Activated gamma-delta T cell treated with anti-CD3 and anti-CD28 coated beads, Interleukin-2, amount 50 U/mL, for 16 hours (primary cell): Measurements from ENCODE around the gene LOXL4.

Source experiments
- DNase-seq: peaks from one replicate; pipeline ENCODE4 v3.0.0-alpha.2; 2020; ENCODE audit warnings: low read depth

The LOXL4 gene

GRCh38 chr10:98264378-98265065 lies 3.5 kb downstream of the LOXL4 start:
- DNase-seq, result no peak

DNA sequence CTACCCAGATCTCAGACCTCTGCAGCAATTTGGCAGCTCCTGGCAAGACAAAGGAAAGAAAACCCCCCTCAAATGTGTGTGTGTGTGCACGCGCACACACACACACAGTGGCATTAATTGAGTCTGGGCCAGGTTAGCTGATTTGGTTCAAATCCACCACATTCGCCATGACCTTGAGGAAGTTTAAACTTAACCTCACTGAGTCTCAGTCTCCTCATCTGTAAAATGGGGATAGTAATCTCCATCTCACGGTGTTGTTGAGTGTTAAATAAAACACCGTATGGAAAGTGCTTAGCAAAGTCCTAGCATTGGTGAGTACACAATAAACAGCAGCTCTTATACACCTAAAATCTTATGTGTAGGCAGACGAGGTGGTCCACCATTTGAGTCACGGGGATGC lies 4.9 kb downstream of the LOXL4 start:
- DNase-seq, result no peak

DNA sequence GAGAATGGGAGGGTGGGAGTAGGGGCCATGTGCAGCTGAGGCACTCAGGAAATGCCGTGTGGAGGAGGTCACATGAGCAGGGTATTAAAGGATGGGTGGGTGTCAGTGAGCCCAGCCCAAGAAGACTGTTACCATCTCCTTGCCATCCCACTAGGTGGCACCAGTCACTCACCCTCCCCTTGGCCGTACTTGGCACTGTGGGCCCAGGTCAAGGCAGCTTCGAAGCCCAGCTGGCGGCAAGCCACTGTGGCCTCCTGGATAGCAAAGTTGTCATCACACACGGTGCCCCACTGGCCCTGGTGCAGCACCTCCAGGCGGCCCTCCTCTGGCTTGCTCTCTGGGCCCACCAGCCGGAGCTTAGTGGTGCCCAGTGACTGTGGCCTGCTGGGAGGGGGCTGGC lies 5.4 kb downstream of the LOXL4 start:
- DNase-seq, result no peak

DNA sequence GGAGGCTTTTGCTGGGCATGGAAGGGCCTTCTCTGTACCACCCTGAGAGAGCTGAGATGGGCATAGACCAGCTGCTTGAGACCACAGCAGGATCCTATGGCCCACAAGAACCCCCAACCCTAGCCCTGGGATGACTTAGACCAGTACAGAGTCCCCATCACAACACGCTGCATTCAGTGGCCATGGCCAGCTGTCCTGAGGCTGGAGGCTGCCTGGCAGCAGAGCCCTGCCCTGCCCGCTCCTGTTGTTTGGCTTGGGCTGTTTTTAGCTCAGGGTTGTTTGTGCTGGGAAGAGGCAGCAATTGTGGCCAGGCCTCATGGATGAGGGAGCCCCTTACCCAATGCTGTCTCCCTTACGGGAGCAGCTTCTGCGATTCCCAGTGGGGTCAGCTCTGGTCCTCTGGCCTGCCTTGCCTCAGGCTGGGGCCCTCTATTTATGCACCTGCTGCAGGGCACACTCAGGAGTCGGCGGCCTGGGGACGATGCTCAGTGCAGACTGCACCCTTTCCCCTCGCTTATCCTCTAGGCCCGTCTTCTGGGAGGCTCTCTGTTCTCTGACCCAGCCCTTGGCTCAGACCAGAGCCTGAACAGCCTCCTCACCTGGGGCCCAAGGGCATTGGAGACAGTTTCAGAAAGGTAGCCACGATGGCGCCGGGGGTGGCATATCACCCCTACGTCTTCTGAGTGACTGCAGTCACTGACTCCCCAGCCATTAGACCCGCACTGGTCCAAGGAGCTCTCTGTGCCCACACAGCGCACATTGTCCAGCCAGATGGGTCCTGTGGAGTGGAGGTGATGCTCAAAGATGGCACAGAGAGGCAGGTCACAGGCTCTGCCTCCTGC lies 6.3 kb downstream of the LOXL4 start:
- no peak for DNase-seq

DNA sequence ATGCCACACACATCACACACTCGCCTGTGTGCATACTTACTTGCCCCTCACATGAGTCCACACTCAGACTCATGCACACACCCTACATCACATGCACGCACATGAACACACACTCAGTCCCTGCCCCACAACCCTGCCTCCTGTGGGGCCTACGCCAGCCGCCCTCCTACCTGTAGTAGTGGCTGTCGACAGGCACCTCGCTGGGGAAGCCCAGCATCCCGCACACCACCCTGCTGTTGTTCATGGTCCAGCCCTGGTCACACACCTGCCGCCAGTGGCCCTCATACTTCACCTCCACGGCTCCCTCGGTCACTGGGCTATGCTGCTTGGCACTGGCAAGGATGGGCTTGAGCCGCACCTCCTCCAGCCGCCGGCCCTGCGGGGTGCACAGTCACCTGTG lies 7.2 kb downstream of the LOXL4 start:
- no peak for DNase-seq

GRCh38 chr10:98260350-98260749 lies 7.6 kb downstream of the LOXL4 start:
- DNase-seq, result no peak

DNA sequence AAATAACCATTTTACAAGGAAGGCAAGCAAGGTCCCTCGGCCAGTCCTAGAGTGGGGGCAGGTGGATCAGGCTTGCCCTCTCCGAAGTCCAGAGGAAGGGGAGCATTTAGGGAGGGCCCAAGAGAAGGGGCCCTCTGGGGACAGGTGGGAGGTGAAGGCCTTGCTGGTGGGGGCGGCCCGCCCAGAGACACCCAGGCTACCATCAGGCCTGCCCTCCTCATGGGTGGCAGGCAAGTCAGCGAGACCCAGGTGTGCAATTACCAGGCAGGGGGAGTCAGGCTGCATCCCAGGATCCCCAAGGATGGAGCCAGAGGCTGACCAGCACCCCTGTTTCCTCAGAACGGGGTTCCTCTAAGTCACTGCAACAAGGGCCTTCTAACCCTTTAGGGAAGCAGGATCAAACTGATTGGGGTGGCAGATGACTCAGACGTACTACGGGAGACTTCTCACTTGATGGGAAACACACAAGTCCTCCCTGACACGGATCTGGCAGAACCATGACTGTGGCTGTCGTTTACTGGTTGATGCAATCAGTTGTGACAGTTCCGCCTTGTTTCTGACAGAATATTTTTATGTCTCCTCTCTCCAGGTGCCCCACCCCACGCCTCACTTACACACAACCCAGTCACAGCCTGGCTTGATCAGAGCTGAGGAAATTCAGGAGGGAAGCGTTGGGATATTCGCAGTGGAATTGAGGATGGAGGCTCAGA lies 8.2 kb downstream of the LOXL4 start:
- DNase-seq, result no peak

DNA sequence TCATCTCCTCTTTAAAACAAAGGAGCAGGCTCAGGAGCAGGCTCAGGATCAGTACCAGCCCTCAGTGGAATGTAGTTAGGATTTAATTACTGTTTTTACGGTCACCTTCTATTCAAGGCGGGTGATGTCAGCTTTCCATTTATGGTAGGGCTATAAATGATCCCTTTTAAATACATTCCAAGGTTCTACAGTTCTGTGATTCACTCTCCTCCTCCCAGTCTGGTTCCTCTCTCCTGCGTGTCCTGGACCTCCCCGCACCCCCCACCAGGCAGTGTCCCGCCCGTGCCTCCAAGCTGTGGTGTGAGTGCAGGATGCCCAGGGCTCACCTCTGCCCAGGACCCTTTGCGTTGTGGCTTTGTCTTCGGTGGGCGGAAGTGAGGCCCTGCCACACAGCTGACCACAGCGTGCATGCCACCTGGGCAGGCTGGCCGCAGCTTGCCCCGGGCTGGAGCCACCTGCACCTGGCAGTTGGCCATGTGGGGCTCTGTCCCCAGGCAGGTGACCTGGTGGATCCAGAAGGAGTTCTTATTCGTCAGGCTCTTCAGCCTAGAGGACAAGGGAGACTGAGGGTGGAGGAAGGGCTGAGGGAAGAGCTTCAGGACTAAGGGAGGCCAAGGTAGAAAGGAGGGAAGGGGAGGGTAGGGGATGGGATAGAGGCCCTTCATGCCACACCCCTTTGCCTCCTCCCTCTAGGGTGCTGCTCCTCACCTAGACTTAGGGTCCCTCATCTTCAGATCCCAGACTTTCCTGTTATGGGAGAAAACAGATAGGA lies 9.1 kb downstream of the LOXL4 start:
- DNase-seq, result no peak

DNA sequence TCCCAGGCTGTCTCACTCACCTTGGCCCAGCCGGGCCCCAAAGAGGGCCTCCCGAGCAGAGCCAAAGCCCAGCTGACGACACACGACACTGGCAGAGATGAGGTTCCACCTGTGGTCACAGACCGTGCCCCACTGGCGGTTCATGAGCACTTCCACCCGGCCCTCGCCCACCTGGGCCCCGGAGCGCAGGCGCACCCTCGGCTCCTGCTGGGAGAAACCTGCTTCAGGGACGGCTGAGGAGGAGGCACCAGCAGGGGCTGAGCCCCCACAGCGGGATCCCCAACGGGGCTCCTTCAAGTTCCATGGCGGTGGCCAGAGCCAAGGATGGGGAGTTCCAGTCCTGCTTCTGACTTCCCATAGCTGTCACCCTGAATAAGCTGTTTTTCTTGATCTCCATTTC lies 10.0 kb downstream of the LOXL4 start:
- DNase-seq, result no peak

GRCh38 chr10:98257198-98257597 lies 10.8 kb downstream of the LOXL4 start:
- no peak for DNase-seq

GRCh38 chr10:98256692-98257091 lies 11.3 kb downstream of the LOXL4 start:
- no peak for DNase-seq

DNA sequence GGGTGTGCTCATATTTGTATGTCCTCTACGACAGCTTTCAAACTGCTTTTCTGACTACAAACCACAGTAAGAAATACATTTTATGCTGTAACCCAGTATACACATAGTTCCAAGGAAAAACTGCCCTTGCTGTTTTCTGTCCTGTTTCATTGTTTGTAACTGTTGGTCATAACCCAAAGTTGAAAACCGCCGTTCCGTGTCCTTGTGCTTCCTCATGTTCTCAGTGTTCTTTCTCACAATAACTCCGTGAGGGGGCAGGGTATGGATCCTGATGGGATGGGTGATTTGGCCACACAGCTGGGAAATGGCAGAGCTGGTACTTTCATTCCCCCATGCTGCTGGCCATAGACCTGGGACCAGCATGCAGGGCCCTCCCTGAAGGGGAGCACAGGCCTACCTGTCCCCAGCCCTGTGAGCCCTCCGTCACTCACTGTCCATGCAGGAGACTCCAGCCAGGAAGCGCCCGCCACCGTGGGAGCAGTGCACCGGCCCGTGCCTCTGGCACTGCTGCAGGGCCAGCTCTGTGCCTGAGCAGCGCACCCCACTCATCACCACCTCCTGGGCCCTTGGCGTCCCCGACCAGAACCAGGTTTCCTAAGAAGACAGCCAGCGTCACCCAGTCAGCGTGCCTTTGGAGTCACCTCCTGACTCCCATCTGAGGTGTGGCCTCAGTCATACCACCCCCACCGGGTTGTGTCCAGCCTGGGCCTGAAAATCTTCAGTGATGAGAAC lies 12.7 kb downstream of the LOXL4 start:
- DNase-seq, result no peak

GRCh38 chr10:98254234-98254974 lies 13.6 kb downstream of the LOXL4 start:
- DNase-seq, result no peak

DNA sequence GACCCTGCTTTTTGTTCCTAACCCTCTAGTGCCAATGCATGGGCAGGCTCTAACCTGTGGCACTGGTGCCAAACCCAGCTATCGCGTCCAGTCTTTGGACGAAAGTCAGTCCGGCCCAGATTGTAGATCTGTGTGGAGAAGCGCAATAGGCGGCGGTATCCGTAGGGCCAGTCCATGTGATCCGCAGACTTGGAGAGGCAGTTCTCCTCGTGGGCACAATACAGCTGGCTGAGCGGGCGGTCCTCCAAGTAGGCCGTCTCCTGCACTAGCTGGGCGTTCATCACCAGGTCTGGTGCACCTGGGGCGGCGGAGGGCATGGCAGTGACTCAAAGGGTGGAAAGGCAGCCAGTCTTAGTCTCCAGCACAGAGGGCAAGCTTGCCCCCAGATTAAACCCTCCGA lies 14.5 kb downstream of the LOXL4 start:
- no peak for DNase-seq

GRCh38 chr10:98252464-98252863 lies 15.5 kb downstream of the LOXL4 start:
- DNase-seq, result no peak

DNA sequence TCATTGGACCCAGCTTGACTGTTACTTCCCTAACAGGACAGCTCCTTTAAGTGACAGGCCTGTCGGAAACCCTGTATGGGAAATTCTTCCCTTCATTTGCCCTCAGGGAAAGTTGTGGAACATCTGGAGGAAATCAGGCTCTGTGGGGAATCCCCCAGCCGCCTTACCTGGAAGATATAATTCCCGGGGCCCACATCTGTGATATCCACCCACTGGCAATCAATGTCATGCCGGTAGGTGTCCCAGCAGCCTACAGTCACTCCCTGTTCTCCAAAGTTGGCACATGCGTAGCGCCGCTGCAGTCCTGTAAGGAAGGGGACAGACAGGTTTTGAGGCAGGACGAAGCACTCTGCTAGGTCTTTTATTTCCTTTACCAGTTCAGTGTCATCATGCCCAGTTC lies 16.6 kb downstream of the LOXL4 start:
- DNase-seq, result no peak

DNA sequence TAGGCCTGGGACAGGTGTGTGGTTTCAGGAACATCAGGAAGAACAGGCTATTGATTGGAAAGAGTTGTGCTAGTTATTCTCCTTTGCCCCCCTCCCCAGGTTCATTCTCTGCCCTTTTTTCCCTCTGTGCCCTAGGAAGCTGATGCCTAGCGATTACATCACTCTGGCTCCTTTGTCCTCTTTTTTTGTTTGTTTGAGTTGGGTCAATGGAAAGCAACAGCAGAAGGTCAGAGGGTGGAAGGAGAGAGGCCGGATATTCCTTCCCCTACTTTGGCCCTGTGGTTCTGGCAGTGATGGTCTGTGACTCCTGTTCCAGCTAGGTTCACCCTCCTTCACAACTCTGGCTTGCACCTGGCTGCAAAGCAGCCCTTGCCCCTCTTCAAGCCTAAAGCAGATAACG lies 18.9 kb downstream of the LOXL4 start:
- DNase-seq, result no peak

- no peak for DNase-seq
Observed at GRCh38 chr10:98248018-98248417, 20.0 kb downstream of the LOXL4 start.

DNA sequence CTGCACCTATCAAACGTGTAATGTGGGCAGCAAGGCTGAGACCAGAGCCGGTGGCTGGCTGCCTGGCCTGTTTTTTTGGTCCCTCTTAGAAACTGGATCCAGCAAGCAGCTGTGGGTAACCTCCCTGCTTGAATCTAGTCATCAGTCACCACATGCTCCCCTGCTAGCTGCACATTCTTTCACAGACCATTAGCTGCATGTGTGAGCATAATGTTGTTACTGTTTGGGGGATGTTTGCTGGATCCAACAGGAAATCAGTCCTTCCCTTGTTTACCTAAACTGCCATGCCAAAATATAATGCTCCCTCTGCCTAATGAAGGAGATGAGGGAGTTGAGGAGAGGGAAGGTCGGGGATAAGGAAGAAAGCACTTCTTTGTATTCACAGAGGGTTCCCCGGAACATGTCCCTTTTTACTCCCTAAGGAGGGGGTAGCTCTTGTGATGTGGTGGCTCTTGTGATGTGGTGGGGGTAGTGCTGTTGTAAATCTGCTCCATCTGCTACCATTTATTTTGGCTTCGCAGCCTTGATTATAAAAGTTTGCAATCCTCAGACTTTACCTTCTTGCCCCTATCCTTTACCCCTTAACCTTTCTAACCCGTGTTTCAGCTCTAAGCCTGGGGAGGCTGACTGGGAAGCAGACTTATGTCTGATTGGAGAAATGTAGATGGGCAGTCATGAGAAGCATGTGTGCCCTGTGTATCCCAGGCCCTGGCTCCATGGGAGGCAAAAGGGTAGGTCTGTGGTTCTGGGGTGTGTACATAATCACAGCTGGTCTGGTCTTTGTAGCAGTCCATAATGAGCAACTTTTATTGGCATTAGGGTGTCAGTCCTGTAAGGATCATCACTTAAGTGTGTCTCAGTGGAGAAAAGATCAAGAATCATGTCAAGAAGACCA lies 20.8 kb downstream of the LOXL4 start:
- DNase-seq, result no peak

DNA sequence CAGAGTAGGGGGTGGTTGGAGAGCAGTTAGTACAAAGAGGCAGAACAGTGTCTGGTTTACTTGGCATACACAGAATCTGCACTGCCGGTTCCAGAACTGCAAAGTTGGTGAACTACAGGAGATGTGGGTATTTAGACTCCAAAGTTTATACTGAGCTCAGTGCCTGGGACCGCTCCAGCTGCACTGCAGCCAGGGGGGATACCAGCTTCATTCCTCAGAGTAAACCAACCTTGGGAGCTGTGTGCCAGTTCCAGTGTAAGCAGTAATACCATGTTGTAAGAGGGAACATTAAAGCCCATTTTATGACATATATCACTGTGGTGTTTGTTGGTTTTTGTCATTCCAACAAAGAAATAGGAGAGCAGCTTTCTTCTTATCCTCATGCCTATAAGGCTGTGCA lies 23.4 kb downstream of the LOXL4 start:
- DNase-seq, result no peak
